Upper lobe of left lung (tissue), 4 donors: ENCODE results near the gene VAV3.

ENCODE experiments used
- POLR2AphosphoS5 ChIP-seq, 2 donors: sonication (generic); formaldehyde crosslinking; IDR thresholded peaks; one replicate each; pipeline ENCODE4 v1.5.1; 2017; ENCODE audit warnings: antibody characterized with exemption in 2 of 2
- TF ChIP-seq, protein P1 (sequence below), 6 experiments: fragments of 450-650 bp in 4 of 6; fragments of 200-600 bp in 2 of 6; sonication (generic) in 2 of 6; IDR thresholded peaks; one replicate each; pipeline ENCODE4 v1.5.1; 2016 to 2019; ENCODE audit warnings: antibody characterized with exemption in 6 of 6

DNA sequence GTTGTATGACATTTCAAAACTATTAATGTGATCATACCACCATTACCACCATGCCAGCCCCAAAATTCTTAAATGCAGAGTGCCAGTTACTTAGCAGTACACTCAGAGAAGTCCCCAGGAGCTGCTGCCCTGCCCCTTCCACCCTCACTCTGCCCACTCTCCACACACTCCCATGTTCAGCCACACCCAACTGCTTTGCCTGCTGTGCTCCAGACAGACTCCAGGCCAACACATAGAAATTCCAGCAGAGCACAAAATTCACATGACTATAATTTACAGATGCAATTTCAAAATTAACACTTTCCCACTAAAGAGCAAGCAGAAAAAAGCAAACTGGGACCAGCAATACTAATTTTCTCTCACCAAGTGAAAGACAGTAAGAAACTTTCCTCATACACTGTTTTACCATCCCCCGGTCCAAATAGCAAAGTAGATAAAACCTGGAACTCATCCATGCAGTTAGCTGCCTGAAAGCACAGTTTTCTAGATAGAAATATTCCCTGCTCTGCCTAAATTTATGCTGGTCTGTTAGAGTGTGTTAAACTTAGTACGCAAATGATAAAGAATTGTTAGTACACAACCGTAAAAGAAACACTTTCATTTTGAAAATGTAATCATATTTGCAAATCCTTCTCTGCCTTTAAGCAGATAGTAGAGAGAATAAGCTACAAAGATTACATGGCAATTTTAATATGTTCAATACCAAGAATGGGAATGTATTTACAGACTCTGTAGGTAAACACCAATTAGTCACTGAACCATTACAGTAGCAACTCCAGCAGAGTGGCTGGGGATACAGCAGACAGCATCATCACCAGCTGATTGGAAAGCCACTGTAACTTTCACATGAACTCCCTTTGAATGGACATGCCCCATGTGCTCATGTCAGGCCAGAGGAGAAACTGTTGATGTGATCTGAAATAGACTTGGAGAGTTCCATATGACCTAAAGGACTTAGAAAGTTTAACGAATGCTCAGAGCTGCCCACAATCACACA, 176.5 kb downstream of the VAV3 start:
- no peak for TF ChIP-seq POLR2AphosphoS5 (IDR thresholded peaks at IDR 0.05)
- TF ChIP-seq, protein P1, sequence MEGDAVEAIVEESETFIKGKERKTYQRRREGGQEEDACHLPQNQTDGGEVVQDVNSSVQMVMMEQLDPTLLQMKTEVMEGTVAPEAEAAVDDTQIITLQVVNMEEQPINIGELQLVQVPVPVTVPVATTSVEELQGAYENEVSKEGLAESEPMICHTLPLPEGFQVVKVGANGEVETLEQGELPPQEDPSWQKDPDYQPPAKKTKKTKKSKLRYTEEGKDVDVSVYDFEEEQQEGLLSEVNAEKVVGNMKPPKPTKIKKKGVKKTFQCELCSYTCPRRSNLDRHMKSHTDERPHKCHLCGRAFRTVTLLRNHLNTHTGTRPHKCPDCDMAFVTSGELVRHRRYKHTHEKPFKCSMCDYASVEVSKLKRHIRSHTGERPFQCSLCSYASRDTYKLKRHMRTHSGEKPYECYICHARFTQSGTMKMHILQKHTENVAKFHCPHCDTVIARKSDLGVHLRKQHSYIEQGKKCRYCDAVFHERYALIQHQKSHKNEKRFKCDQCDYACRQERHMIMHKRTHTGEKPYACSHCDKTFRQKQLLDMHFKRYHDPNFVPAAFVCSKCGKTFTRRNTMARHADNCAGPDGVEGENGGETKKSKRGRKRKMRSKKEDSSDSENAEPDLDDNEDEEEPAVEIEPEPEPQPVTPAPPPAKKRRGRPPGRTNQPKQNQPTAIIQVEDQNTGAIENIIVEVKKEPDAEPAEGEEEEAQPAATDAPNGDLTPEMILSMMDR (IDR thresholded peaks at IDR 0.05), result no peak
